Suprapubic skin (tissue), 4 donors: Measurements from ENCODE around the gene RFX7. TPM values are rescaled to one million over a fixed set of nuclear protein-coding genes. Genes with fewer than 3 reads are reported as not detected.

Experiments
- DNase-seq, 2 donors: peaks; one replicate each; pipeline ENCODE4 v3.0.0-alpha.2; 2019; ENCODE audit warnings: low spot score in 2 of 2
- H3K27ac ChIP-seq: fragments of 200-600 bp; sonication (generic); one replicate; pipeline ENCODE4 v1.5.1; 2019
- H3K27me3 ChIP-seq: fragments of 200-600 bp; sonication (generic); one replicate; pipeline ENCODE4 v1.5.1; 2019
- H3K36me3 ChIP-seq: fragments of 200-600 bp; sonication (generic); one replicate; pipeline ENCODE4 v1.5.1; 2019
- H3K4me1 ChIP-seq: fragments of 200-600 bp; sonication (generic); one replicate; pipeline ENCODE4 v1.5.1; 2019
- H3K4me3 ChIP-seq: fragments of 200-600 bp; sonication (generic); one replicate; pipeline ENCODE4 v1.5.1; 2019; ENCODE audit warnings: mild to moderate bottlenecking
- H3K9me3 ChIP-seq: fragments of 200-600 bp; sonication (generic); one replicate; pipeline ENCODE4 v1.5.1; 2019
- CTCF ChIP-seq, 2 donors: fragments of 200-600 bp in 1 of 2; fragments of 450-650 bp in 1 of 2; sonication (generic) in 1 of 2; IDR thresholded peaks; one replicate each; pipeline ENCODE4 v1.5.1; 2016 to 2019; ENCODE audit warnings: antibody characterized with exemption in 2 of 2, mild to moderate bottlenecking in 1 of 2, moderate library complexity in 1 of 2
- EP300 ChIP-seq: sonication (generic); formaldehyde crosslinking; IDR thresholded peaks from one replicate; pipeline ENCODE4 v1.6.1; 2017; ENCODE audit warnings: antibody characterized with exemption
- POLR2A ChIP-seq, 2 donors: fragments of 450-650 bp; IDR thresholded peaks; one replicate each; pipeline ENCODE4 v1.6.1; 2017; ENCODE audit warnings: antibody characterized with exemption in 2 of 2, mild to moderate bottlenecking in 2 of 2, moderate library complexity in 2 of 2
- POLR2AphosphoS5 ChIP-seq, 3 donors: sonication (generic); formaldehyde crosslinking; IDR thresholded peaks; one replicate each; pipeline ENCODE4 v1.6.1; 2017; ENCODE audit warnings: antibody characterized with exemption in 3 of 3
- WGBS: methylation state at CpG from one replicate; pipeline ENCODE4 v1.1.5; 2018; 5-methylcytosine and 5-hydroxymethylcytosine counted together
- total RNA-seq, 4 donors: library from RNA; depleted of rRNA; stranded (reverse); fragments of >200 nt; gene quantifications; one replicate each; pipeline ENCODE4 v1.1.0, GENCODE V29; 2016

The RFX7 gene
- total RNA-seq, 4 donors from 2014 or later, result 17.8 to 40.4 (median 22.2) TPM

DNA sequence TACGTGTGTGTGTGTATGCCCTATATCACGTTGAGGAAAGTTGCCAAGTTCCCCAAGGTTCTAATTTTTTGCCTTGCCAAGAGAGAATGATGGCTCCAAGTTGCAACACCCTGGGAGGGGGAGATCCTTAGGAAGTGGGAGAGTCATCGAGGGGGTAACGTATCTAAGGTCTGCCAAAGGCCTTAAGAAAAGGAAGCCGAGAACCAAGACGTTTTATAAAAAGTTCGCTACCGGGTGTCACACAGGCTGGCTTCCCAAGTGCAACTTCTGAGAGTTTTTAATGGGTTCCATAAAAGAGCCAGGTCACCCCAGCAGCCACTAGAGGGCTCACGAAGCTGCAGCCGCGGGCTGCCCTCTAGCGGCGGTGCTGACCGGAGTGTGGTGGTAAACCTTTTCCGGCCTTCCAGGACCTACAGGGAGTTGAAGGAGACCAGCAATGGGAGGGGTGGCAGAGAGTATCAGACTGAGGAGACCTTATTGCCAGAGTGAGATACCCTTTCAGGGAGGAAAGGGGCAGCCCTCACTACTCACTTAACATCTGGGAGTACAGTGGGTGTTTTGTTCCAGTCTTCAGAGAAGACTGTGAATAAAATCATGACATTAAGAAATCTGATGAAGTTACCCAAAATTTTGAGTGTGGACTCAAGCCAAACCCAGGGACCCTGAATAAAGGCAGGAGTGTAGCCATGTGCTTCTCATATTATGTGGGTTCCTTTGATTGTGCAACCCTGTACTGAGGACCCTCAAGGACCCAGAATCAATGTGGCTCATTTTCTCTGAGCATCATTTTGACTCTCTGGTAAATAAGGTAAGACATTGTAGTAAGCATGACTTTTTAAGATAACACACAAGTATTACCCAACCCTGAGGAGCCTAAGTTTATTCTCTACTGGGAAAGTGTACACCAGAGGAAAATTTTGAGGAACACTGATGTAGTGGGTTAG lies 2.5 kb upstream of the RFX7 start:
- H3K4me3 ChIP-seq, result peak overlapping the region; percentile 45
- TF ChIP-seq EP300 (no peak), CTCF (IDR thresholded peaks at IDR 0.05) (peak; percentile 97 to 98), POLR2AphosphoS5 (IDR thresholded peaks at IDR 0.05) (peak in 1 of 3 donors; percentile 46), POLR2A (IDR thresholded peaks at IDR 0.05) (no peak)
- H3K36me3 ChIP-seq, result no peaks in the 10 kb centered on the region
- no peaks in the 10 kb centered on the region for H3K9me3 ChIP-seq
- WGBS, result 3% methylated on average over 15 of the region's 15 CpGs
- peaks cover 39% of the 10 kb centered on the region for H3K4me1 ChIP-seq
- peak; percentile 91 to 92 for DNase-seq
- no peaks in the 10 kb centered on the region for H3K27me3 ChIP-seq
- H3K27ac ChIP-seq, result peak overlapping the region; percentile 89

DNA sequence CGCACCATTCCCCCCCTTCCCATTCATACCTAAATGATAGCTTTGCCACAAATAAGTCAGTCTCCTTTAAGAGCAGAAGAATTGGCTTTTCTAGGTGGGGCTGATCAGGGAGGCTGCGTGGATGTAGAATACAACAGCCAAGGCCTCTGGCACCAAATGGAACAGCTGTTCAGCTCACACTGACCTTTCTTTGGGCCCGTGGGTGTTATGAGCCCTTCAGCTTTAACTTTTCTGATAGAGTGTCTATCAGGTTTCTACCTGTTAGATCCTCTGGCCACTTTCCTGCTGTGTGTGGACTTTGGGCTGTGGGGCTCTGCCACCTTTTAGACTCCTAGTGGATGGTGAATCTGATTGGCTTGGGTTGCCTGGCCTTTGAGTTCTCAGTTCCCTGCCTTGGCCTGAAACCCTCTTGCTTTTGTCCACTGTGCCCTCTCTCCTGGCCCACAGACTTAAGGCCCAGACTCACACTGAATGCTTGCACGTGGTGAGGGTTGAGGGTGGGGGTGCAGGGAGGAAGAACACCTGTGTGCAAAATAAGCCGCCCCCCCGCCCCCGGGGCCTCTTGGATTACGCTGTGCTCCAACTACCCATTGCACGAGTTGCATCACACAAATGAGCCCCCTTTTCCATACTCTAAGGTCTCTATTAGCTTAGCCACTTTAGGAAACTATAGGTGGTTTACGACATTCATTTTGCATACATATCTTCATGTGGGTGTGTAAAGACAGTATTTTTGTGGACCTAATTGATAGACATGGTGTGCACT lies 1.3 kb upstream of the RFX7 start:
- Histone ChIP-seq H3K36me3 (no peaks in the 10 kb centered on the region), H3K27ac (peak overlapping the region; percentile 89), H3K9me3 (no peaks in the 10 kb centered on the region), H3K4me3 (peak overlapping the region; percentile 62), H3K27me3 (no peaks in the 10 kb centered on the region), H3K4me1 (peaks cover 41% of the 10 kb centered on the region)
- TF ChIP-seq POLR2A (IDR thresholded peaks at IDR 0.05), result no peak
- TF ChIP-seq CTCF (IDR thresholded peaks at IDR 0.05), result no peak
- TF ChIP-seq EP300, result no peak
- TF ChIP-seq POLR2AphosphoS5 (IDR thresholded peaks at IDR 0.05), result no peak
- peak; percentile 64 to 80 for DNase-seq
- 48% methylated on average over 10 of the region's 10 CpGs for WGBS

- H3K9me3 ChIP-seq, result no peaks in the 10 kb centered on the region
- H3K27me3 ChIP-seq, result no peaks in the 10 kb centered on the region
- DNase-seq, result peak; percentile 66 to 77
- no peaks in the 10 kb centered on the region for H3K36me3 ChIP-seq
- H3K4me3 ChIP-seq, result peak overlapping the region; percentile 62
- H3K4me1 ChIP-seq, result peaks cover 41% of the 10 kb centered on the region
- TF ChIP-seq EP300 (no peak), POLR2A (IDR thresholded peaks at IDR 0.05) (no peak), POLR2AphosphoS5 (IDR thresholded peaks at IDR 0.05) (no peak), CTCF (IDR thresholded peaks at IDR 0.05) (no peak)
- 1% methylated on average over 29 of the region's 29 CpGs for WGBS
- H3K27ac ChIP-seq, result peak overlapping the region; percentile 89
Measured at GRCh38 chr15:56244038-56244810, 545 bp upstream of the RFX7 start.

DNA sequence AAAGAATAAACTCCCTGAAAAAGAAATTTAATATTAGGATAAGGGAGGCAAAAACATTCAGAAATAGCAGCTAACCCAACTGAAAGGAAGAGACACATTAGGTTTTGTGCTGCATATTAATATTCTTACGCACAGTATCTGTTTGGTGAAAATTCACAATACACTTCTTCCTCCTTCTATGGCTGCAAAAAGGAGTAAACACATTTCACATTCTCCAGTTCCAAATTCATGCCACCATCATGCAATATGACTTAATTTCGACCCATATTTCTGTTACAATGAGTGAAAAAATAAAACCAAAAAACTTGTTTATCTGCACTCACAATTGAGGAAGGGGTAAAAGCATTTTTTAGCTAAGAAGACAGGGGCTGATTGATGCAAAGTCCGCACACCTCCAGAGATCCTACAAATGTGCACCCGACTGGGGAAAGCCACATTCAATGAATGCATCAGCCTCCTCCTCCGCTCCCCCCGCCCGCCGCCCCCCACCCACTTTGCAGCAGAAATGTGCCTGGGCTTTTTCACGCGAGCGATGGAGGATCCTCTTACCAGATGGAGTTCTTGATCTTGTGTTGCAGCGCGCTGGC lies 1.0 kb downstream of the RFX7 start:
- Histone ChIP-seq H3K4me1 (peaks cover 41% of the 10 kb centered on the region), H3K36me3 (peaks cover 2% of the 10 kb centered on the region), H3K9me3 (no peaks in the 10 kb centered on the region), H3K4me3 (peak overlapping the region; percentile 62), H3K27ac (peak overlapping the region; percentile 89), H3K27me3 (no peaks in the 10 kb centered on the region)
- TF ChIP-seq POLR2A (IDR thresholded peaks at IDR 0.05), result no peak
- WGBS, result 1% methylated on average over 13 of the region's 13 CpGs
- peak in 1 of 2 donors; percentile 76 for DNase-seq
